Activated naive CD8-positive, alpha-beta T cell treated with anti-CD3 and anti-CD28 coated beads for 36 hours (primary cell): ENCODE results near the gene PRSS1. TPM values are rescaled to one million over a fixed set of nuclear protein-coding genes. Genes with fewer than 3 reads are reported as not detected.
A peak's percentile ranks its signal among the peaks of the same experiment; 100 is the strongest.
"Not testable (repeated sequence)": the region's sequence is repeated elsewhere in the genome, so short reads cannot be mapped to it uniquely, and the experiment has no call there.

Experiments
- DNase-seq: peaks from one replicate; pipeline ENCODE4 v3.0.0; 2021
- H3K27ac Mint-ChIP-seq: one replicate; pipeline ENCODE4 v1.8.0; 2022; ENCODE audit warnings: mild to moderate bottlenecking, moderate library complexity, mixed read lengths
- H3K27me3 Mint-ChIP-seq: one replicate; pipeline ENCODE4 v1.8.0; 2022; ENCODE audit warnings: mild to moderate bottlenecking, mixed read lengths
- H3K36me3 Mint-ChIP-seq: one replicate; pipeline ENCODE4 v1.8.0; 2021; ENCODE audit warnings: mild to moderate bottlenecking, mixed read lengths
- H3K4me1 Mint-ChIP-seq: one replicate; pipeline ENCODE4 v1.8.0; 2021; ENCODE audit warnings: mixed read lengths
- H3K4me3 Mint-ChIP-seq: one replicate; pipeline ENCODE4 v1.8.0; 2022; ENCODE audit warnings: mild to moderate bottlenecking, moderate library complexity, mixed read lengths
- H3K9me3 Mint-ChIP-seq: one replicate; pipeline ENCODE4 v1.8.0; 2022; ENCODE audit warnings: mixed read lengths
- total RNA-seq, 2 experiments: library from RNA; stranded (reverse); gene quantifications; one replicate each; pipeline ENCODE4 v1.2.3, GENCODE V29; 2021

PRSS1 gene
- total RNA-seq, 2 experiments from 2014 or later, result not detected

DNA sequence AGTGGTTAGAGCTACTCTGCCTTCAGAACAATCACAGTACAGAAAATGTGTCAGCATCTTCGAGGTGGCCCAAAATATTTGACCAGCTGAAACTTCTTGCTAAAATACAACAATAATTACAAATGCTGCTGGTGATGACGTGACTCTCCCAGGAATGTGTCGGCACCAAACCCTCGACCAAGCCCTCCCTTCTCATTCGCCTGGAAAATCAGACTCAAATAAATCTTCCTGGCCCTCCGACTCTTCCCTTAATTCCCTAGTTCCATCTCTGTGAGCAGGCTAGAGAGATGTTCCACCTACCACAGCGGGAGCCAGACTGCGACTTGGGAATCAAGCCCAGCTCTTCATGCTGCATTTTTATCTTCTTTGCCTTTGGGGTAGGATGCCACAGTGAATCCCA lies 25.6 kb downstream of the PRSS1 start:
- H3K27ac Mint-ChIP-seq, result no peak overlapping the region
- no peak for DNase-seq
- no peak overlapping the region for H3K4me3 Mint-ChIP-seq
- peaks cover 2% of the 10 kb centered on the region for H3K36me3 Mint-ChIP-seq
- H3K27me3 Mint-ChIP-seq, result no peaks in the 10 kb centered on the region
- no peaks in the 10 kb centered on the region for H3K9me3 Mint-ChIP-seq
- peaks cover 4% of the 10 kb centered on the region for H3K4me1 Mint-ChIP-seq

DNA sequence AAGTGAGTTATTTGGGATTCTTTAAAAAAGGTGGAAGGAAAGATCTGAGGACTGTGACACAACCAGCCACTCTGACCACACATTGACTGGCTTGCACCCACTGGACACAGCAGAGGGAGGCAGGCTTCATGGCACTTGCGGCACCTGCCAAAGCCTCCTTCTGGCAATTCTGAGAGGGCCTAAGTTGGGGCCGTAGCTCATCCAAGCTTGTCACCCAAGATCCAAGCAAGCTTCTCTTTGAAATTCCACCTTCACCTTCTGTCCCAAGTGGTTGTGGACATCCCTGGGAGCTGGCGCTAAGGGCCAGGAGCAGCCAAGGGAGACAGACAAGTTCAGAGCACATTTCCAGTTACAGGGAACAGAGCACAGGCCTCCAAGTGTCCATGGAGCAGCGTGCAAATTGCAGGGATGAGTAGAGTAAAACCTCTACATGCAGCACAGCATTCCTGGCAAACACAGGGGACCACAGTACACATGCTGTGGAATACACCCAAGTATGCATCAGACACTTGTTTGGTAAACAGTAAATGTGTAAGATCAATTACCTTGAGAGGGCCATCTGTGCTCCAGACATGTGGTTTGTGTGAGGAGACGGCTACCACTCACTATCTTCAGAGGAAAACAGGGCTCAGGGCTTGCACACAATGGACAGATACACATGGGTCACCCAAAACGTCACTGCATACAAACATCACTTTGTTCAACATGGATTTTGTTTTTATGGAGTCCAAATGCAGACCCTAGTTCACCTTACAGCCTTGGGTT lies 26.3 kb downstream of the PRSS1 start:
- H3K27me3 Mint-ChIP-seq, H3K9me3 Mint-ChIP-seq, H3K27ac Mint-ChIP-seq, H3K36me3 Mint-ChIP-seq, DNase-seq, H3K4me1 Mint-ChIP-seq, H3K4me3 Mint-ChIP-seq: not testable (repeated sequence)

- Mint-ChIP-seq H3K36me3 (no peaks in the 10 kb centered on the region), H3K9me3 (no peaks in the 10 kb centered on the region), H3K4me1 (no peaks in the 10 kb centered on the region), H3K27me3 (no peaks in the 10 kb centered on the region), H3K4me3 (no peak overlapping the region), H3K27ac (no peak overlapping the region)
- DNase-seq, result no peak
Observed at GRCh38 chr7:142776206-142776844, 27.1 kb downstream of the PRSS1 start.

GRCh38 chr7:142776845-142777225 lies 27.6 kb downstream of the PRSS1 start:
- not testable (repeated sequence) for H3K27me3 Mint-ChIP-seq, DNase-seq, H3K4me3 Mint-ChIP-seq, H3K36me3 Mint-ChIP-seq, H3K9me3 Mint-ChIP-seq, H3K27ac Mint-ChIP-seq, H3K4me1 Mint-ChIP-seq

DNA sequence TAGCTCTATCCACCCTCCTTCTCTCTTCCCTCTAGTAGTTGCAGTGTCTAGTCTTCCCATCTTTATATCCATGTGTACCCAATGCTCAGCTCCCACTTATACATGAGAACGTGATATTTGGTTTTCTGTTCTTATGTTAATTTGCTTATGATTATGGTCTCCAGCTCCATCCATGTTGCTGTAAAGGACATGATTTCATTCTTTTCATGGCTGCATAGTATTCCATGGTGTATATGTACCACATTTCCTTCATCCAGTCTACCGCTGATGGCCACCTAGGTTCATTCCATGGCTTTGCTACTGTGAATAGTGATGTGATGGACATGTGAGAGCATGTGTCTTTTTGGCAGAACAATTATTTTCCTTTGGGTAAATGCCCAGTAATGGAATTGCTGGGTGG lies 28.0 kb downstream of the PRSS1 start:
- H3K4me3 Mint-ChIP-seq, result no peak overlapping the region
- H3K36me3 Mint-ChIP-seq, result no peaks in the 10 kb centered on the region
- no peaks in the 10 kb centered on the region for H3K27me3 Mint-ChIP-seq
- H3K9me3 Mint-ChIP-seq, result no peaks in the 10 kb centered on the region
- H3K27ac Mint-ChIP-seq, result no peak overlapping the region
- no peak for DNase-seq
- no peaks in the 10 kb centered on the region for H3K4me1 Mint-ChIP-seq

DNA sequence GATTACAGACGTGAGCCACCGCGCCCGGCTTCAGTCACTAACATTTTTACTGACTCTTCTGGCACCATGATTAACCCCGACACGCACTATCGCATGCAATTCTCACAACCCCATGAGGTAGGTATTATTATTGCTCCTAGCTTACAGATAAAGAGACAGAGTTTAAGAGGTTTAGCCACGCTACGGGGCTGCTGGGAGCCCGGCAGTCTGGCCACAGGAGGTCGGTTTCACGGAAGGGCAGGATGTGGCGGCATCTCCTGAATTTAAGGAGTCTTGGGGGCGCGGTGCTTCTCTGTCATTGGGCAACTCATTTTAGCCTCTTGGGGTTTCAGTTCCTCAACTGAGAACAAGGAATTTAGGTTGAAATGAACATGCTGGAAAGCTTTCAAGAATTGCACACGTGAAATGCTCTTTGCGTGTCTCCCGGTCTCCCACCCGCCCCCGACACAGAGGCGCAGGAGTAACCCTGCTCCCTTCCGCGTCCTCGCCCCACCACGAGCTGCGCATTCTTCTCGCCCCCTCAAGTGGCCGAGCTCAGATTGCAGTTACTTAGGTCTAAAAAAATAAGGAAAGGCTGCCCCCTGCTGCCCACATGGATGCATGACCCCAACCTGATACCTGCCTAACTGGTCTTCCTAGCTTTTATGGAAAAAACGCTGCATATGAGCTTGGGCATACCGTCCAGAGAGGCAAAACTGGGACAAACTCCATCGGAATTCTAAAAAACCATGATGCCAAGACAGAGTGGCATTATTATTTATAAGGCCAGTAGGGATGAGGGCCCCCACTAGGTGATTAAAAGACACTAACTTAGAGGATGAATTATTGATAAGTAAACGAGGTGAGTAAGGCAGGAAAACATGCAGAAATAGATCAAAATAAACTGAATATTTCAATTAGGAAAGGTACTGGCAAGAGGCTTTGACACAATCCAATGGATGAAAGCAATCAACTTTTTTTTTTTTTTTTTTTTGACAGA lies 33.9 kb downstream of the PRSS1 start:
- Mint-ChIP-seq H3K4me1 (peaks cover 3% of the 10 kb centered on the region), H3K27ac (peak overlapping the region; percentile 89), H3K36me3 (peaks cover 14% of the 10 kb centered on the region)

GRCh38 chr7:142784096-142784495 lies 34.8 kb downstream of the PRSS1 start:
- H3K27ac Mint-ChIP-seq, result peak overlapping the region; percentile 89
- no peaks in the 10 kb centered on the region for H3K27me3 Mint-ChIP-seq
- no peak for DNase-seq
- peak overlapping the region; percentile 32 for H3K4me3 Mint-ChIP-seq
- H3K9me3 Mint-ChIP-seq, result no peaks in the 10 kb centered on the region
- peaks cover 3% of the 10 kb centered on the region for H3K4me1 Mint-ChIP-seq
- peaks cover 23% of the 10 kb centered on the region for H3K36me3 Mint-ChIP-seq

More for the DNA sequence above, 33.9 kb downstream of the PRSS1 start:
- no peaks in the 10 kb centered on the region for H3K9me3 Mint-ChIP-seq
- DNase-seq, result peak; percentile 71
- no peaks in the 10 kb centered on the region for H3K27me3 Mint-ChIP-seq
- H3K4me3 Mint-ChIP-seq, result peak overlapping the region; percentile 73

GRCh38 chr7:142784716-142785115 lies 35.4 kb downstream of the PRSS1 start:
- H3K27ac Mint-ChIP-seq, result peak overlapping the region; percentile 92
- H3K4me3 Mint-ChIP-seq, result peak overlapping the region; percentile 18
- H3K27me3 Mint-ChIP-seq, result no peaks in the 10 kb centered on the region
- peaks cover 29% of the 10 kb centered on the region for H3K36me3 Mint-ChIP-seq
- DNase-seq, result no peak
- peaks cover 5% of the 10 kb centered on the region for H3K4me1 Mint-ChIP-seq
- no peaks in the 10 kb centered on the region for H3K9me3 Mint-ChIP-seq

- no peaks in the 10 kb centered on the region for H3K9me3 Mint-ChIP-seq
- peaks cover 5% of the 10 kb centered on the region for H3K4me1 Mint-ChIP-seq
- H3K27ac Mint-ChIP-seq, result peak overlapping the region; percentile 92
- peaks cover 40% of the 10 kb centered on the region for H3K36me3 Mint-ChIP-seq
- DNase-seq, result peak; percentile 73
- peak overlapping the region; percentile 90 for H3K4me3 Mint-ChIP-seq
- no peaks in the 10 kb centered on the region for H3K27me3 Mint-ChIP-seq
Observed at GRCh38 chr7:142785841-142786250, 36.6 kb downstream of the PRSS1 start.

DNA sequence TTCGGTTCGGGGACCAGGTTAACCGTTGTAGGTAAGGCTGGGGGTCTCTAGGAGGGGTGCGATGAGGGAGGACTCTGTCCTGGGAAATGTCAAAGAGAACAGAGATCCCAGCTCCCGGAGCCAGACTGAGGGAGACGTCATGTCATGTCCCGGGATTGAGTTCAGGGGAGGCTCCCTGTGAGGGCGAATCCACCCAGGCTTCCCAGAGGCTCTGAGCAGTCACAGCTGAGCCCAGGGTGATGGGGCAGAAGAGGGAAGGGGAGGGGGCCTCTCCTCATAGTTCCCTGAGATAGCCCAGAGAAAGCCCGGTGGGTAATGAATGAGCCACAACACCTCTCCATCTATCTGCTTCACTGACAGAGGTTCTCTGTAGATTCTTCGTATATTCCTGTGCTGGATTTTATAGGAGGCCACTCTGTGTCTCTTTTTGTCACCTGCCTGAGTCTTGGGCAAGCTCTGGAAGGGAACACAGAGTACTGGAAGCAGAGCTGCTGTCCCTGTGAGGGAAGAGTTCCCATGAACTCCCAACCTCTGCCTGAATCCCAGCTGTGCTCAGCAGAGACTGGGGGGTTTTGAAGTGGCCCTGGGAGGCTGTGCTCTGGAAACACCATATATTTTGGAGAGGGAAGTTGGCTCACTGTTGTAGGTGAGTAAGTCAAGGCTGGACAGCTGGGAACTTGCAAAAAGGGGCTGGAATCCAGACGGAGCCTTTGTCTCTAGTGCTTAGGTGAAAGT lies 37.9 kb downstream of the PRSS1 start:
- peaks cover 12% of the 10 kb centered on the region for H3K4me1 Mint-ChIP-seq
- no peaks in the 10 kb centered on the region for H3K27me3 Mint-ChIP-seq
- no peak for DNase-seq
- H3K9me3 Mint-ChIP-seq, result no peaks in the 10 kb centered on the region
- peak overlapping the region; percentile 90 for H3K4me3 Mint-ChIP-seq
- peaks cover 52% of the 10 kb centered on the region for H3K36me3 Mint-ChIP-seq
- peak overlapping the region; percentile 99 for H3K27ac Mint-ChIP-seq

DNA sequence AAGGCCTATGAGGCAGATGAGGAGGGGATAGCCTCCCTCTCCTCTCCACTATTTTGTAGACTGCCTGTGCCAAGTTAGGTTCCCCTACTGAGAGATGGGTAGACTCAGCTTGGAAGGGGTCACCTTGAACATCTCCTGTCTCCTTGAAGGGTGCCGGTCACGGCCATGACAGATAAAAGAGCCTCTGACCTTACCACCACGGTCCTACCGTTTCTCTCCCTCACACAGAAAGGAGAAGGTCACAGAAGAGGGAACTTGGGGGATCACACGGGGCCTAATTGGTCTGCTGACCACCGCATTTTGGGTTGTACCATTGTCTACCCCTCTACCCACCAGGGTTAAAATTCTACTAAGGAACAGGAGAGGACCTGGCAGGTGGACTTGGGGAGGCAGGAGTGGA lies 38.5 kb downstream of the PRSS1 start:
- no peaks in the 10 kb centered on the region for H3K27me3 Mint-ChIP-seq
- DNase-seq, result no peak
- H3K27ac Mint-ChIP-seq, result peak overlapping the region; percentile 99
- peaks cover 18% of the 10 kb centered on the region for H3K4me1 Mint-ChIP-seq
- H3K36me3 Mint-ChIP-seq, result peaks cover 58% of the 10 kb centered on the region
- peak overlapping the region; percentile 90 for H3K4me3 Mint-ChIP-seq
- no peaks in the 10 kb centered on the region for H3K9me3 Mint-ChIP-seq

GRCh38 chr7:142788303-142789289 lies 39.3 kb downstream of the PRSS1 start:
- Mint-ChIP-seq H3K4me1 (peaks cover 22% of the 10 kb centered on the region), H3K4me3 (peak overlapping the region; percentile 90), H3K9me3 (no peaks in the 10 kb centered on the region), H3K27ac (peak overlapping the region; percentile 99), H3K36me3 (peaks cover 64% of the 10 kb centered on the region), H3K27me3 (no peaks in the 10 kb centered on the region)
- DNase-seq, result no peak

- H3K9me3 Mint-ChIP-seq, result no peaks in the 10 kb centered on the region
- peak overlapping the region; percentile 90 for H3K4me3 Mint-ChIP-seq
- DNase-seq, result no peak
- H3K36me3 Mint-ChIP-seq, result peaks cover 70% of the 10 kb centered on the region
- no peaks in the 10 kb centered on the region for H3K27me3 Mint-ChIP-seq
- H3K4me1 Mint-ChIP-seq, result peaks cover 30% of the 10 kb centered on the region
- H3K27ac Mint-ChIP-seq, result peak overlapping the region; percentile 99
Observed at GRCh38 chr7:142789441-142789840, 40.2 kb downstream of the PRSS1 start.
